HG03354 (cell line): ENCODE data around the gene ERICH3.
A peak's percentile ranks its signal among the peaks of the same experiment; 100 is the strongest.

ENCODE experiments used
- ATAC-seq: cut with Tn5 transposase; IDR thresholded peaks from one replicate; pipeline ENCODE4 v1.9.1; 2021; ENCODE audit warnings: mild to moderate bottlenecking; ENCODE audit not compliant: unreplicated experiment, poor library complexity, severe bottlenecking

The ERICH3 gene

GRCh38 chr1:74596717-74597116 lies 76.9 kb downstream of the ERICH3 start:
- ATAC-seq: no peak

- no peak for ATAC-seq
Measured at GRCh38 chr1:74593887-74594866, 79.4 kb downstream of the ERICH3 start.

GRCh38 chr1:74592580-74593355 lies 80.8 kb downstream of the ERICH3 start:
- peak; percentile 71 for ATAC-seq

GRCh38 chr1:74591949-74592348 lies 81.6 kb downstream of the ERICH3 start:
- no peak for ATAC-seq

- ATAC-seq: no peak
Measured at GRCh38 chr1:74590288-74590687, 83.3 kb downstream of the ERICH3 start.

- no peak for ATAC-seq
Measured at GRCh38 chr1:74587888-74588287, 85.7 kb downstream of the ERICH3 start.

- no peak for ATAC-seq
Measured at GRCh38 chr1:74586253-74586897, 87.2 kb downstream of the ERICH3 start.

- ATAC-seq: no peak
Measured at GRCh38 chr1:74584185-74584584, 89.4 kb downstream of the ERICH3 start.

- ATAC-seq: no peak
Measured at GRCh38 chr1:74583397-74583796, 90.2 kb downstream of the ERICH3 start.

- peak; percentile 99 for ATAC-seq
Measured at GRCh38 chr1:74579425-74579824, 94.2 kb downstream of the ERICH3 start.

- no peak for ATAC-seq
Measured at GRCh38 chr1:74578101-74578500, 95.5 kb downstream of the ERICH3 start.

- ATAC-seq: no peak
Measured at GRCh38 chr1:74571891-74572290, 101.7 kb downstream of the ERICH3 start.

GRCh38 chr1:74571493-74571800 lies 102.1 kb downstream of the ERICH3 start:
- no peak for ATAC-seq

GRCh38 chr1:74570797-74571492 lies 102.6 kb downstream of the ERICH3 start:
- ATAC-seq: no peak

GRCh38 chr1:74549932-74550331 lies 123.7 kb downstream of the ERICH3 start:
- ATAC-seq: no peak

GRCh38 chr1:74548961-74549750 lies 124.4 kb downstream of the ERICH3 start:
- no peak for ATAC-seq

- no peak for ATAC-seq
Measured at GRCh38 chr1:74545821-74546220, 127.8 kb downstream of the ERICH3 start.

- ATAC-seq: no peak
Measured at GRCh38 chr1:74534241-74534640, 139.4 kb downstream of the ERICH3 start.

- no peak for ATAC-seq
Measured at GRCh38 chr1:74531796-74532195, 141.8 kb downstream of the ERICH3 start.
